Osteoblast (primary cell): ENCODE measurements around the gene JPT2. TPM values are rescaled to one million over a fixed set of nuclear protein-coding genes. Genes with fewer than 3 reads are reported as not detected.
A peak's percentile ranks its signal among the peaks of the same experiment; 100 is the strongest.

Experiments
- DNase-seq: peaks from one replicate; pipeline ENCODE4 v3.0.0; 2011; ENCODE audit warnings: low spot score, mixed read lengths; ENCODE audit not compliant: insufficient read length; ENCODE audit errors: missing footprints
- H2AFZ ChIP-seq: 2 replicates; pipeline ENCODE4 v1.6.0; 2011; ENCODE audit warnings: mild to moderate bottlenecking, low read length
- H3K27ac ChIP-seq: 2 replicates; pipeline ENCODE4 v1.5.1; 2011; ENCODE audit warnings: mild to moderate bottlenecking, low read depth, low read length, moderate library complexity
- H3K27me3 ChIP-seq: 2 replicates; pipeline ENCODE4 v1.6.0; 2012; ENCODE audit warnings: mild to moderate bottlenecking, control low read depth, inconsistent platforms, low read length, moderate library complexity; ENCODE audit not compliant: insufficient read depth
- H3K36me3 ChIP-seq: 2 replicates; pipeline ENCODE4 v1.5.1; 2011; ENCODE audit warnings: mild to moderate bottlenecking, low read length, control low read depth, moderate library complexity; ENCODE audit not compliant: insufficient read depth
- H3K4me1 ChIP-seq: 2 replicates; pipeline ENCODE4 v1.5.1; 2011; ENCODE audit warnings: mild to moderate bottlenecking, low read length, control low read depth, moderate library complexity; ENCODE audit not compliant: insufficient read depth
- H3K4me2 ChIP-seq: 2 replicates; pipeline ENCODE4 v1.6.0; 2011; ENCODE audit warnings: mild to moderate bottlenecking, low read length; ENCODE audit not compliant: insufficient read depth
- H3K4me3 ChIP-seq: fragments of 200-600 bp; sonication (generic); 3 replicates; pipeline ENCODE4 v1.5.1; 2012; ENCODE audit warnings: mild to moderate bottlenecking, low read length, inconsistent platforms; ENCODE audit not compliant: insufficient read depth
- H3K79me2 ChIP-seq: 2 replicates; pipeline ENCODE4 v1.6.0; 2012; ENCODE audit warnings: mild to moderate bottlenecking, low read length, control low read depth, inconsistent platforms; ENCODE audit not compliant: insufficient read depth
- H3K9me3 ChIP-seq: 2 replicates; pipeline ENCODE4 v1.5.1; 2011; ENCODE audit warnings: low read depth, low read length, control low read depth
- H4K20me1 ChIP-seq: 2 replicates; pipeline ENCODE4 v1.6.0; 2012; ENCODE audit warnings: mild to moderate bottlenecking, low read length, control low read depth; ENCODE audit not compliant: insufficient read depth
- CTCF ChIP-seq: IDR thresholded peaks from 2 replicates; pipeline ENCODE4 v1.5.1; 2011; ENCODE audit warnings: mild to moderate bottlenecking, low read depth, low read length, moderate library complexity; ENCODE audit errors: extremely low read depth
- total RNA-seq: library from RNA; depleted of rRNA; stranded (reverse); fragments of >200 nt; gene quantifications from 2 replicates; pipeline ENCODE4 v1.2.3, GENCODE V29; 2012

JPT2 gene
- total RNA-seq, 1 donor = 22.8 TPM

GRCh38 chr16:1668612-1669319, 9.3 kb upstream of the JPT2 start:
- no peak for TF ChIP-seq CTCF
- Histone ChIP-seq H4K20me1 (no peaks in the 10 kb centered on the region), H2AFZ (no peak overlapping the region), H3K36me3 (peaks cover 81% of the 10 kb centered on the region), H3K79me2 (no peaks in the 10 kb centered on the region), H3K9me3 (no peaks in the 10 kb centered on the region), H3K4me3 (no peak overlapping the region), H3K27me3 (no peaks in the 10 kb centered on the region), H3K4me2 (no peak overlapping the region), H3K4me1 (no peaks in the 10 kb centered on the region), H3K27ac (no peak overlapping the region)
- peak; percentile 73 for DNase-seq

- Histone ChIP-seq H3K4me3 (no peak overlapping the region), H3K4me2 (no peak overlapping the region), H3K27me3 (no peaks in the 10 kb centered on the region), H3K9me3 (no peaks in the 10 kb centered on the region), H3K4me1 (peaks cover under 1% of the 10 kb centered on the region), H4K20me1 (peaks cover 7% of the 10 kb centered on the region), H3K27ac (no peak overlapping the region), H3K36me3 (peaks cover 82% of the 10 kb centered on the region), H2AFZ (no peak overlapping the region), H3K79me2 (no peaks in the 10 kb centered on the region)
- no peak for TF ChIP-seq CTCF
- DNase-seq = peak; percentile 75
These were observed 8.4 kb upstream of the JPT2 start for GRCh38 chr16:1669698-1670097.

- DNase-seq = peak; percentile 42
- no peak overlapping the region for H2AFZ ChIP-seq
- no peaks in the 10 kb centered on the region for H3K27me3 ChIP-seq
- peaks cover 12% of the 10 kb centered on the region for H4K20me1 ChIP-seq
- peaks cover 79% of the 10 kb centered on the region for H3K36me3 ChIP-seq
- TF ChIP-seq CTCF = no peak
- peaks cover 7% of the 10 kb centered on the region for H3K4me1 ChIP-seq
- no peaks in the 10 kb centered on the region for H3K79me2 ChIP-seq
- no peak overlapping the region for H3K27ac ChIP-seq
- no peaks in the 10 kb centered on the region for H3K9me3 ChIP-seq
- no peak overlapping the region for H3K4me3 ChIP-seq
- no peak overlapping the region for H3K4me2 ChIP-seq
These were observed 7.7 kb upstream of the JPT2 start for GRCh38 chr16:1670371-1670770.

GRCh38 chr16:1670866-1671265, 7.2 kb upstream of the JPT2 start:
- Histone ChIP-seq H2AFZ (no peak overlapping the region), H3K4me1 (peaks cover 7% of the 10 kb centered on the region), H3K4me3 (no peak overlapping the region), H3K9me3 (no peaks in the 10 kb centered on the region), H3K36me3 (peaks cover 77% of the 10 kb centered on the region), H3K27ac (no peak overlapping the region), H3K79me2 (no peaks in the 10 kb centered on the region), H4K20me1 (peaks cover 12% of the 10 kb centered on the region), H3K27me3 (no peaks in the 10 kb centered on the region), H3K4me2 (no peak overlapping the region)
- peak; percentile 66 for DNase-seq
- TF ChIP-seq CTCF = no peak
